Stimulated activated CD4-positive, alpha-beta T cell treated with anti-CD3 and anti-CD28 coated beads, Interleukin-1b, Interleukin-23, amount 100 ng/mL, for 24 hours (primary cell): Measurements from ENCODE around the gene CD55.

Experiments used
- DNase-seq, 4 experiments: peaks; one replicate each; pipeline ENCODE4 v3.0.0-alpha.2; 2020; ENCODE audit warnings: low read depth in 4 of 4, low spot score in 1 of 4

The CD55 gene

GRCh38 chr1:207329469-207329868 lies 8.0 kb downstream of the CD55 start:
- DNase-seq, result no peak

- no peak for DNase-seq
Observed at GRCh38 chr1:207330011-207330710, 8.7 kb downstream of the CD55 start.

GRCh38 chr1:207331354-207332313 lies 10.2 kb downstream of the CD55 start:
- DNase-seq, result no peak

- no peak for DNase-seq
Observed at GRCh38 chr1:207333009-207333600, 11.6 kb downstream of the CD55 start.

GRCh38 chr1:207333620-207334019 lies 12.1 kb downstream of the CD55 start:
- no peak for DNase-seq

- DNase-seq, result no peak
Observed at GRCh38 chr1:207334337-207334736, 12.9 kb downstream of the CD55 start.

- no peak for DNase-seq
Observed at GRCh38 chr1:207335138-207335537, 13.7 kb downstream of the CD55 start.

- DNase-seq, result no peak
Observed at GRCh38 chr1:207335695-207336363, 14.4 kb downstream of the CD55 start.

GRCh38 chr1:207336559-207337467 lies 15.3 kb downstream of the CD55 start:
- DNase-seq, result peak in 1 of 4 experiments; percentile 23

GRCh38 chr1:207342332-207342731 lies 20.9 kb downstream of the CD55 start:
- no peak for DNase-seq

- DNase-seq, result no peak
Observed at GRCh38 chr1:207343675-207344074, 22.2 kb downstream of the CD55 start.

GRCh38 chr1:207344221-207344620 lies 22.7 kb downstream of the CD55 start:
- DNase-seq, result no peak

GRCh38 chr1:207345644-207346477 lies 24.4 kb downstream of the CD55 start:
- no peak for DNase-seq

- DNase-seq, result no peak
Observed at GRCh38 chr1:207346513-207346912, 25.0 kb downstream of the CD55 start.

GRCh38 chr1:207349979-207350378 lies 28.5 kb downstream of the CD55 start:
- no peak for DNase-seq

GRCh38 chr1:207352554-207352953 lies 31.1 kb downstream of the CD55 start:
- no peak for DNase-seq

GRCh38 chr1:207355060-207355459 lies 33.6 kb downstream of the CD55 start:
- DNase-seq, result no peak

- DNase-seq, result no peak
Observed at GRCh38 chr1:207355513-207356295, 34.2 kb downstream of the CD55 start.

- no peak for DNase-seq
Observed at GRCh38 chr1:207361029-207361428, 39.6 kb downstream of the CD55 start.
